ENCODE results near the gene CES4A.

DNA sequence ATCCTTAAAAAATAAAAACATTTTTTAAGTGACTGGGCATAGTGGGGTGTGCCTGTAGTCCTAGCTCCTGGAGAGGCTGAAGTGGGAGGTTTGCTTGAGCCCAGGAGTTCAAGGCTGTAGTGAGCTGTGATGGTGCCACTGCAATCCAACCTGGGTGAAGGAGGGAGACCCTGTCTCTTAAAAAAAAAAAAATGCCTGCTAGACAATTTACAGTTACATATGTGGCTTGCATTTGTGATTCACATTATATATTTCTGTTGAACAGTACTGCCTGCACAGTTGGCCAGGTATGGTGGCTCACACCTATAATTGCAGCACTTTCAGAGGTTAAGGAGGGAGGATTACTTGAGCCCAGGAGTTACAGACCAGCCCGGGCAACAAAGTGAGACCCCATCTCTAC is 64.0 kb downstream of the CES4A start:
- TF ChIP-seq CTCF (conservative IDR thresholded peaks at IDR 0.05 in 1 of 2, IDR thresholded peaks at IDR 0.05 in 1 of 2; ENCODE audit: low read depth in 1 of 2, low read length in 2 of 2) (no peak), EZH2 (IDR thresholded peaks at IDR 0.05; ENCODE audit: low read length, missing control alignments) (no peak)

Measured in fibroblast of lung (primary cell).